ENCODE measurements around the gene TSC22D1. TPM values are rescaled to one million over a fixed set of nuclear protein-coding genes. Genes with fewer than 3 reads are reported as not detected.

The TSC22D1 gene
- total RNA-seq, 4 donors from 2014 or later = 48.8 to 138 (median 92.7) TPM

DNA sequence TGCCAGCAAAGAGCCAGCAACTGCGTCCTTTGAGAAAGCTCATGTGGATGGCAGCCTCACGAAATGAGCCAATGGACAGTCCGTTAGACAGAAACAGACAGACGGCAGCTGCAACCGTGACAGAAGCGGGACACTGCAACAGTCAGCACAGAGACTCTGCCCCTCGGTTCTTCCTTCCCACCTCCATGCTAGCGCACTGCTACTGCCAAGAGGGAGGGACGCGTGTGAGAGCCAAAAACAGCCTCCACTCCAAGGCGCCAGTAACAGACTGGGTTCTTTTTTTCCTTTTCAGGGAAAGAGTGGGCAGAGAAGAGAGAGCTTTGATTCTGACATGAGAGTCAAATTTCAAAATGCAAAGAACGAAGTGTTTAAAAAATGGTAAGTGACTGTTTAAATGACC, 125.0 kb downstream of the TSC22D1 start:
- no peak for DNase-seq (ENCODE audit: low spot score)
- TF ChIP-seq, protein P1, sequence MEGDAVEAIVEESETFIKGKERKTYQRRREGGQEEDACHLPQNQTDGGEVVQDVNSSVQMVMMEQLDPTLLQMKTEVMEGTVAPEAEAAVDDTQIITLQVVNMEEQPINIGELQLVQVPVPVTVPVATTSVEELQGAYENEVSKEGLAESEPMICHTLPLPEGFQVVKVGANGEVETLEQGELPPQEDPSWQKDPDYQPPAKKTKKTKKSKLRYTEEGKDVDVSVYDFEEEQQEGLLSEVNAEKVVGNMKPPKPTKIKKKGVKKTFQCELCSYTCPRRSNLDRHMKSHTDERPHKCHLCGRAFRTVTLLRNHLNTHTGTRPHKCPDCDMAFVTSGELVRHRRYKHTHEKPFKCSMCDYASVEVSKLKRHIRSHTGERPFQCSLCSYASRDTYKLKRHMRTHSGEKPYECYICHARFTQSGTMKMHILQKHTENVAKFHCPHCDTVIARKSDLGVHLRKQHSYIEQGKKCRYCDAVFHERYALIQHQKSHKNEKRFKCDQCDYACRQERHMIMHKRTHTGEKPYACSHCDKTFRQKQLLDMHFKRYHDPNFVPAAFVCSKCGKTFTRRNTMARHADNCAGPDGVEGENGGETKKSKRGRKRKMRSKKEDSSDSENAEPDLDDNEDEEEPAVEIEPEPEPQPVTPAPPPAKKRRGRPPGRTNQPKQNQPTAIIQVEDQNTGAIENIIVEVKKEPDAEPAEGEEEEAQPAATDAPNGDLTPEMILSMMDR (IDR thresholded peaks at IDR 0.05) = no peak
- ATAC-seq (ENCODE audit: low FRiP score) = no peak

DNA sequence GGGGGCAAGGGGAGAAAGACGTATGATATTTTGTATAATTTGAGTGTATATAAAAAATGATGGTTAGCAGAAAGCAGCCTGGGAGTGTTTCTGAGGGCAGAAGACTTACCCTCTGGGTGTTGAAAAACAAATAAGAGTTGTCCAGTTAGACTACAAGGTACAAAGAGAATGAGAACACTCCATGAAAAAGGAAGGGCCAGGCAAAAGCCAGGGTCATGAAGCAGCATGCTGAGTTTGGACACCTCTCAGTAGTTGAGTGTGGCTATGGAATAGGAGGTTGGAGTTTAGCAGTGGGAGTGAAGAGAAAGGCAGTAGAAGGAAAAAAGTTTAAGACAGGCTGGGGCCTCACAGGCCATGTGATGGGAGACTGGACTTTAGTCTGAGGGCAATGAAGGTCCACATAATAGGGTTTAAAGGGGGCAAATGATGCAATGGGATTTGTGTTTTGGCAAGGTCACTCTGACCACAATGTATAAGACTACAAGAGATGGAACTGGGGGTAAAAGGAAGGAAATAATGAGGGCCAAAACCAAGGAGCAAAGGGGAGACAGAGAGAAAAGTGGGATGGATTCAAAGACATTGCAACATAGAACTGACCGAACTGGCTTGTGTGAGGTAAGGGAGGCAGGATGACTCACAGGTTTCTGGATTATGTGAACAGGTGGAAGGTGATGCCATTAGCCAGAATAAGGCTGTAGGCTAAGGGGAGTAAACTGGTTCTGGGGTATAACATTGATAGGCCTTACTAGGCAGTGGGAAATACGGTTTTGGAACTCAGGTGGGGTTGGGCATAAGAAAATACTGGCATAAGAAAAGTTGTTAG, 125.9 kb downstream of the TSC22D1 start:
- DNase-seq (ENCODE audit: low spot score) (no peak), ATAC-seq (ENCODE audit: low FRiP score) (no peak)
- TF ChIP-seq, protein P1 (IDR thresholded peaks at IDR 0.05) = no peak

DNA sequence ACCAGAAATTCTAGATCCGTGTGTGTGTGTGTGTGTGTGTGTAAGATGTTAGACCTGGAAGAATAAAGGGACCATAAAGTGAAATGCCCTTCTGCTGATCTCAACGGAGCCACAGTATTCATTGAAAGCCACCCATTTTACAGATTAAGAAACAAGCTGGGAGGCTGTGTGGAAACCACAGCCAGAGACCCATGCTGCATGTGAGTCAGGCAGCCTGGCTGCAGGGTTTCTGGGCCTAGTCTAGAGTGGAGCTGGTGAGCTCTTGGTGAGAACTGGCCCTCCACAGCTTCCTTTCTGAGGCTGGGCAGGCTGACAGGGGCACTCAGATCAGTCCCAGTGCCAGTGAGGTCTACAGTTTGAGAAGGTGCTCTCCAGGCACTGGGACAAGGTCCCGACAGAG, 127.3 kb downstream of the TSC22D1 start:
- TF ChIP-seq, protein P1 (IDR thresholded peaks at IDR 0.05) = no peak
- DNase-seq (ENCODE audit: low spot score) (no peak), ATAC-seq (ENCODE audit: low FRiP score) (no peak)

DNA sequence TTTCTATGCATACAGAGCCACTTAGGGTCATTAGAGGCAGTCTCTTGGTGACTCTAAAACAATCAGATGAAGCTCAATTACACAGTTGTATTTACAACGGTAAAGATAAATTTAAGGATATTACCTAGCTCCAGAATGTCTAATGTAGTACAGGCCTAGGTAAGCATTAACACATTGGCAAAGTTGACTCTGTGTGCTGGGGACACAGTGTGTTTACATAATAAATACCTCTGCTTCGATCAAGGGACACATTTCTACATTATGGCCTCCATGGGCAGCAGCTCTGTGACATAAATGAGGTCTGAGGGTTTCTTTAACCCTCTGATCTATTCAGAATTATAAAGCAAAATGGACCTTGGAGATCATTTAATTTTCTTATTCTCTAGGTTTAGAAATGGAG, 127.8 kb downstream of the TSC22D1 start:
- DNase-seq (ENCODE audit: low spot score) = no peak
- TF ChIP-seq, protein P1 (IDR thresholded peaks at IDR 0.05) = no peak
- no peak for ATAC-seq (ENCODE audit: low FRiP score)

DNA sequence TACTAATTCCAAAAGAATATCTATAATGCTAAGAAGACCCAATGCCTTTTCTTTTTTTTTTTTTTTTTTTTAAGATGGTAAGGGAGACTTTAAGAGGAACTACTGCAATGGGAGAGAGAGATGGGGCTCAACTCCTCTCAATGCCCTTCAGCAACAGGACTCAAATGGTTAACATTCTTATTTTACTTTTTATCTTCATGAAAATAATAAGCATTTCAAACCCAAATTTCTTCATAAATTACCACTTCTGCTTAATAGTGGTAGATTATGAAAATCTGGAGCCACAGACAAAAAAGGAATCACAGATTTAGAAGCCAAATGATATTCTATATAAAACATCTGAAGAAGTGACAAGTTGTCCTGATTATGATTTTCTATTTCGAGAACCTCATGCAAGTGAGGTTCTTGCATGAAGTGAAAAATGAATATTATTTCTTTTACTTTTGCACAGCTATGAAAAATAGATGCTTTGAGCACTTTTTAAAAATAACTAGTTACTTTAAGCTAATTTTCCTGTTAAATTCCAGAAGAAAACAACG, 128.3 kb downstream of the TSC22D1 start:
- DNase-seq (ENCODE audit: low spot score) (no peak), ATAC-seq (ENCODE audit: low FRiP score) (no peak)
- TF ChIP-seq, protein P1 (IDR thresholded peaks at IDR 0.05) = no peak

DNA sequence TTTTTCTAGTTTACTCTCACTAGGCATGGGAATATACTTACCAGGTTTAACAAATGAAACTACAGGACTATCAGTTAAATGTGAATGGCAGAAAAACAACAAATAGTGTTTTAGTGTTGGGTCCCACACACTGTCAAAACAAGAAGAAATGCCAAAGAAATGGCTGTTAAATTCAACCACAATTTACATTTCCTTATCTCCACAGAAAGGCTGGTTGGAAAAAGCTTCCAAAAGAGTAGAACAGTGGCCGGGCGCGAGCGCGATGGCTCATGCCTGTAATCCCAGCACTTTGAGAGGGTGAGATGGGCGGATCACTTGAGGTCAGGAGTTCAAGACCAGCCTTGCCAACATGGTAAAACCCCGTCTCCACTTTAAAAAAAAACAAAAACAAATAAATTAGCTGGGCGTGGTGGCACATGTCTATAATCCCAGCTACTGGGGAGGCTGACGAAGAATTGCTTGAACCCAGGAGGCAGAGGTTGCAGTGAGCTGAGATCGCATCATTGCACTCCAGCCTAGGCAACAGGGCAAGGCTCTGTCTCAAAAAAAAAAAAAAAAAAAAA, 136.0 kb downstream of the TSC22D1 start:
- ATAC-seq (ENCODE audit: low FRiP score) = no peak
- no peak for DNase-seq (ENCODE audit: low spot score)
- TF ChIP-seq, protein P1 (IDR thresholded peaks at IDR 0.05) = no peak

Measured in omental fat pad (tissue), 4 donors.